NCI-H2227 treated with DMSO at 0.1 percent for 48 hours (cell line): ENCODE results near the gene PLD1.
"Not testable (repeated sequence)": the region's sequence is repeated elsewhere in the genome, so short reads cannot be mapped to it uniquely, and the experiment has no call there.

Experiments used
- DNase-seq: peaks from one replicate; lab custom pipeline; 2025; lab: John Stamatoyannopoulos, UW

The PLD1 gene

DNA sequence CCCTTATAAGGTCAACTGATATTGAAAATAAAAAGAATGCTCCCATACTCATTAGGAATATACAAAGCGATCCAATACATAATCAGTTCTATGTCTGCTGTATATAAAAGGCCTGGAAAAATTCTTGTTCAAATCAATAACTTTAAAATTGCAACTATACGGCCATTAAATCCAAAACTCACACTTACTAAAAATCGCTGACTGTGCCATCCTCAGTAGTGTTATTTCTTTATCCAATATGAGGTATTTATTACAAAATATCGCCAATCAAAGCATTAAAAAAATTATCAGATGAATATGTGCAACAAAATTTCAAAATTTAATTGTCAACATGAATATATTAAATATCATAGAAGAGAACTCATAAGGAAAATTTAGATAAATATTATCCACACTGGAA lies 146.5 kb downstream of the PLD1 start:
- no peak for DNase-seq

DNA sequence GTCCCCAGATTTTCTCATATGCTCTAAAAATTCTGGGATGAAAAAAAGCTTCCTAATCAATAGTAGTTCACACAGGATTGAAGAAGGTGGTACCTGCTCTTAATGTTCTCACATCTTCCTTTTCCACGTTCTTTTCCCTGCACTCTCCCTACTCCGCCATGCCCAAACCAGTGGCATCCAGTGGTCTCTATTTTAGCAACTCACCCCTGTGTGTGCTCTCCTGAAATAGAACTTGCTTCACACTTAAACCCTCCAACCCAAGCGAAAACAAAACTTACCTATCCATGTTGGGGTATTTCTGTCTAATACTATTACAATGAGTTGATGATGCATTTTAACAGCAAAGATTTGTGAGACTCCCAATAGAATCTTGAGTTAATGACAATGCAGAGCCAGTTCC lies 148.8 kb downstream of the PLD1 start:
- no peak for DNase-seq

DNA sequence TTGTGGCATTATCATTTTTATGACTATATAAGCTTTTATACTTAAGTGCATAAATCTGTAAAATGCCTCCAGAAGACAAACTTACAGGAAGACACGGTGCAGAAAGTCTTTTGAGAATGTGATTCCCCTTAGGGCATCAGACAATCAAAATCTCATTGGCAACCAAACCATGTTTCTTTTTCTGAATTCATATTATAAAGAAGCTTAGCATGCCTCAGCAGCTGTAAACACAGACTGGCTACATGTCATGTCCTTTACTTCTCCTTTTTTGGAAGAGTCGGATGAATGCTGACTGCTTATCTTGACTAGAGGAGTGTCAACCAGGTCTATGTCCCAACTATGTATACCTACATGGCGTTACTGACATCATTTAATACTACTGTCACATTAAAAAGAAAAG lies 150.1 kb downstream of the PLD1 start:
- no peak for DNase-seq

DNA sequence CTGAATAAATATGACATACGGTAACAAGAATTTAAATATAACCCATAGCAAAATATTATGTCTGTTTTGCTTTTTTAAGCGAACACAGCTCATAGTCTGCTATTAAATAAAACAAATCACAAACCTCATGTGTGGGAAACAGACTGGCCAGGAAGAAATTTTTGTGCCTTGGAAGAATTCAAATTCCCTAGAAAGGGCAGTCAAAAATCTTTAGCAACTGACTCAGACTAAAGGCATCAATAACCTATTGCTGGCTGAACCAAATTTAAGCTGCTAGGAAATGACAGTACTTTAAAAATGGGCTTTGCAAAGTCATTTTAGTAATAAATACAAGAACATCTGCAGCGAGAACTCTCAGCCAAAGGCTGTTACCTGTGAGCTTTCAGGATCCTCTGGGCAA lies 151.4 kb downstream of the PLD1 start:
- DNase-seq: no peak

DNA sequence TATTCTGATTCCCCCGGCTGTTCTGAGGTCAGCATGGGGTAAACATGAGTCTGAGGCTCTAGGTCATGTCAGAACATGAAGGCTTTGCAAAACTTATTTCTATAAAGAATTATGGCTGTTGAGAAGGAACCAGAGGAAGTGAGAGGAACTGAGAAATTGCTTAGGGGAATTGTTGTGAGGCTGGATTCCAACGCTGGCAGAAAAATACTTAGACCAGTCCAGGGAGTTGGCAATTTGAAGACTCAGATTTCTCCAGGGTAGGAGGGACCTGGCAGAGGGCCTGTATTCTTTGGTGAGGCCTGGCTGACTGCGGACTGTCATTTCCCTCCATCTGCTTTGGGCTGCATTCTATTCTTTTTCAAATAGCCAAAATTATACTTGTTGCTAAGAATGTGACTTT lies 155.5 kb downstream of the PLD1 start:
- no peak for DNase-seq

DNA sequence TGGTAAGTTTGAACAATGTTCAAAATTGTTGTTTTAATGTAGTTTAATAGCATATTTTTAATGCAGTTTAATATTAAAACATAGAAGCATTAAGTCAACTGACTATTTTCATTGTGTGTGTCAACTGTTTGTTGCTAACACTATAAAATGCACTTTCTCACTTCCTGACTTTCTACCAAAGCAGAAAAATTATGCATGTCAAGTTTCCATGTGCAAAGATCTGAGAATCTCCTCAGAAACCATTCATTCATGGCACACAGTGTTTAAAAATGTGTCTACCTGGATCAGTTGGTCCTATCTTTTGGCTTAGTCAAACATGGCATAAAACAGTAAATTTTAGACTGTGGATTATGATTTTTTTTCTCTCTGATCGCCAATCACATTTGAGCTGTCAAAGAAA lies 156.0 kb downstream of the PLD1 start:
- no peak for DNase-seq

DNA sequence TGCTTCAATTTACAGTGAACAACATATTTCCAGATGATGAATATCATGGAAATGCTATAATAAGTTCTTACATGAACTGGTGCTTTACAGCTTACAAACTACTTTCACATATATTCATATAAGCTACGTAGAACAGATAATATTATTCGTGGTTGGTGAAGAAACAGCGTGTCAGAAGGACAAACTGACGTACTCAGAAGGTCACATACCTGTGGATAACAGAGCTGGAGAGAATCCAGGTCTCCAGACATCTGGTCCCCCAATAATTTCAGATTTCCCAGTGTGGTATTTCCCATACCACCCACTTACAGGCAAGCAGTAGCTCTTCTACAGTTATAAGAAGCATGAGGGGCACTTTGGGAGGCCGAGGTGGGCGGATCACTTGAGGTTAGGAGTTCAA lies 156.6 kb downstream of the PLD1 start:
- DNase-seq: no peak

DNA sequence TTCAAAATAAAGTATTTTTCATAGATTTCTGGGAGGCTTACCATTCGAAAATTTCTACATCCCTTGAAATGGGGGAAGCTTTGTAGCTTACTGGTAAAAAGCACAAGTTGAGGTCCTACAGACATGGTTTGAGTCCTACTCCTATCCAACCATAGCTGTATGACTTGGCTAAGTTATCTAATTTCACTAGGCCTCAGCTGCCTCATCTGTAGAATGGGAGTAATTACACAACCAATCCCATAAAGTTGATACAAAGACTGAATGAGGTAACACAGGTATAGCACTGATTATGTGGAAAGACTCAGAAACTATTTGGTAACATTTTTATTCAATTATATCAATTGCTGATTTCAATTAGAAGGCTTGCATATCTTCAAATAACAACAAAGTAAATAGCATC lies 157.4 kb downstream of the PLD1 start:
- DNase-seq: no peak

DNA sequence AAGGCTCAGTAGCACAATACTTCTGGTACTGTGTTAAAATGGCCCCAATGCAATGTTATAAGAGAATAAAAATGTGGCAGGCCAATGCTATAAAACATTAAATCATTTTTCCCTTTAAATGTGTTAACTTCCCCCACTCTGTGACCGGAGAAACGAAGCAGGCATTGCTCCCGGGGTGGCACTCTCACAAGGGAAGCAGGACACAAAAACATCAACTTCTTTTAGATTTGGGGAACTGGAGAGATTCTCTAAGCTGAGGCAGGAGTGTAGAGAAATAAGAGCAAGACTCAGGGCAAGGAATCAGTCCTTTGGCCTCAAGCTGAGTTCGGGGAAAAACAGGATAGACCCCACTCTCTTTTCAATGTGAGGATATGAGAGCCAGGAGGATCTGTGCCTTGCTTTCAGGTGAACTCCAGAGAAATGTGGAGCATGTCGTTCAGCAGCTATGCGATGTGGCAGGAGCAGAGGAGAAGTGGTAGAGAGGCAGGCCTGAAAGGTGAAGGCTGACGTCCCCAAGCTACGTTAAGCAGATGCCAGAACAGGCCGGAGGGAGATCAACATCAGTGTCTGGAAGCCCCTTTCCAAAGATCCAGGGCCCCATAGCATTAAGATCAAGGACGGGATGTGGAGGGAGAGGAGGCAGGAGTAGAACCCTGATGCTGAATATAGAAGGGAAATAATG lies 160.2 kb downstream of the PLD1 start:
- no peak for DNase-seq

DNA sequence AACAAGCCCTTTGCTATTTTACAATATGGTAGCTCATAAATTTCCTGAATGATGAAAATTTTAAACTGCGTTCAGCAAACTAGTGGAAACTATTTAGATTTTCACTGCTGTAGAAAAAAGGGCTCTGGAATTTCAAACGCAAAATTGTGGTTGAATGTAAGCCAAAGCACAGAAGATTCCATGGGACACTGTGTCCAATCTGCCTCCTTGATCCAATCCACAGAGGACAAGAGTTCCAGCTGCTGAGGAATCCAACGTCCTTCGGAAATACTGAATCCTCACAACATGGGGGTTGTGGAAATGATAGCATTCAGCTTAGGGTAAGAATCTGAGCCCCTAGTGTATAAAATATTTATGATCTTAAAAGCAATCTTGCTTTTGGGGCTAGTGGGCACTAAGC lies 161.0 kb downstream of the PLD1 start:
- no peak for DNase-seq

DNA sequence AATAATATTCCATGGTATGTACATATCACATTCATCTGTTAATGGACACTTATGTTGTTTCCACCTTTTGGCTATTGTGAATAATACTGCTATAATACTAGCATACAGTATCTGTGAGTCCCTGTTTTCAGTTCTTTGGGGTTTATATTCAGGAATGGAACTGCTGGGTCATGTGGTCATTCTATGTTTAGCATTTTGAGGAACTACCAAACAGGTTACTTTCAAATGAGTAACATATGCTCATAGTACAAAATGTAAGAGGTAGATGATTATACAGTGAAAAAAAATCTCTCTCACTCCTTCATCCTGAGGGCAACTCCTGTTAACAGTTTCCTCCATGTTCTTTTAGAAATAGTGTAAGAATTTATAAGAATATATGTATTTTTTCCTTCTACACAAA lies 162.2 kb downstream of the PLD1 start:
- no peak for DNase-seq

DNA sequence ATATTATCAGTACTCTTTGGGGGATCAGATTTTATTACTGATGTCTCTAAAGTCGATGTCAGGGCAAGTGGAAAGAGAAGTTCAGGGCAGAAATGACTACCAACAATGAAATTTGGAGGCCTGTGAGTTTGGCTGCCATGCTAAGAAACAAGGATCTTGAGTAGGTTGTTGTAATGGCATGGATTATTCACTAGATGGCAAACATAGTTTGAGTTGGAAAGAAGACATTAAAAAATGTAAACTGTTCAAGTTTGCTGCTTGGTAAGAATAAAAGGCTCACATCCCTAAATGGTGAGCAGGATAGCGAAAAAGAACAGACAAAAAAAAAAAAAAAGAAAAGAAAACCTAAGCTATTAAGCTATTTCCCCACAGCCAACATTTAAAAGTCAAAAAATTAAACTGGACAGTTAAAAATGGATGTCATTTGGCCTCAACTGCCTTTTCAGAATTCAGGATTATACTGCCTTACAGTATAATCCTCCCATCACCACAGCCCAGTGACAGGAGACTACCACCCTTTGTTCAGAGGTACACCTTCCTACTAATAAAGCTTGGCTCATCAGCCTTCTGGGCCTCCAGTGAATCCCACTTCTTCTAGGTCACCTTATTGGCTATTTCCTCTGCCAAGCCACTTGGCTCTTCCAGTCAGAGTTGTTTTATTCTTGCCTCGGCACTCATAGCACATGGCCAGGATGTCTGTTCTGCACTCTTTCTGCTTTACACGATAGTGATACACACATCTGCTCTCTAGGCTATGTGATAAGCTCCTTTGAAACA lies 163.7 kb downstream of the PLD1 start:
- peak; percentile 42 for DNase-seq

DNA sequence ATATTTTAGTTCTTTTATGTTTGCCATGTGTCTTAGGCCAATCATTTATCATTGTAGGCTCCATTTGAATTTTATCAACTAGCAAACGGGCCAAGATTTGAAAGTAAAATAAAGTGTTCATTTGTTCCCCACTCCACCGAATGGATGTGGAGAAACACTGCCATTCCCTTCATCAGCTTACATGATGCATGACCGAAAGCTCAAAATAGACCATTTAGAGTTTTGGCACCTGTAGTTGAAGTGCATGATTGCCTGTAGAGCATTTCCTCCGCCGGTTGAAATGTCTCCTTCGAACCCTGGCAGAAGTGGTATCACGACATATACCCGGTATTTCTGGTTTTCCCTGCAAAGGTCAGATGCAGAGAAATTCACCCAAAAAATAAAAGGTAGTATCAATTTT lies 165.6 kb downstream of the PLD1 start:
- no peak for DNase-seq

DNA sequence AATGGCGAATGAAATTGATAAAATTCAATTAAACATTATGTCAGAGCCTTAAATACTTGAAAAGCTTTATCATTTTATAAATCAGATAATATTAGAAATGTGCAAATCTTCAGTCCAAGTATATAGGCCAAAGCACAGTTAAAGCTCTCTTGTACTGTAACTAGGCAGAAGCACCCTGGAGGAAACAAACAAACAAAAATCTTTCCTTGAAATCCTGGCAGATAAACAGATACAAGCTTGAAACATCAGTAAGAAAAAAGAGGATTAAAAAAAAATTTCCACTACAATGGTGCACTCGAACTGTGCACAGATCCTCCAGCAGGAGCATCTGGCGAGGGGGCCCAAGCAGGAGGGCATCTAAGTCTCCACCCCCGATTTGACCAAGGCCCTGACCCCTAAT lies 166.6 kb downstream of the PLD1 start:
- no peak for DNase-seq

DNA sequence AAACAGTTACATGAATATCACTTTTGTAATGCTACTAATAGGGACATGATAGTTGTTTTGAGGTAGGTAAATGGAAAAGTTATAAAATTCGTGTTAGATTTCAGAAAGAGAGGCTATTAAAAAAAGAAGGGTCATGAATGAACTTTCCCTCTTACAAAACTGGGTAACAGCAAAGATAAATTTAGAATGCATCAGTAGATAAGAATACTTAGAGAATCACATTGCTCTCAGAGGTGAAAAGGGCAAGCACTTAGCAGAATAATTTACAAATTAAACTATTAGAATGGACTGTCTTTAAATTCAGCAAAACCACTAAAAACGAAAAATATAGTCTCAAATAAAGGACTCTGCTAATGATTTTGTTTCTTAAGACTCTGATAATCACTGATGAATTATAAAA lies 167.2 kb downstream of the PLD1 start:
- no peak for DNase-seq

DNA sequence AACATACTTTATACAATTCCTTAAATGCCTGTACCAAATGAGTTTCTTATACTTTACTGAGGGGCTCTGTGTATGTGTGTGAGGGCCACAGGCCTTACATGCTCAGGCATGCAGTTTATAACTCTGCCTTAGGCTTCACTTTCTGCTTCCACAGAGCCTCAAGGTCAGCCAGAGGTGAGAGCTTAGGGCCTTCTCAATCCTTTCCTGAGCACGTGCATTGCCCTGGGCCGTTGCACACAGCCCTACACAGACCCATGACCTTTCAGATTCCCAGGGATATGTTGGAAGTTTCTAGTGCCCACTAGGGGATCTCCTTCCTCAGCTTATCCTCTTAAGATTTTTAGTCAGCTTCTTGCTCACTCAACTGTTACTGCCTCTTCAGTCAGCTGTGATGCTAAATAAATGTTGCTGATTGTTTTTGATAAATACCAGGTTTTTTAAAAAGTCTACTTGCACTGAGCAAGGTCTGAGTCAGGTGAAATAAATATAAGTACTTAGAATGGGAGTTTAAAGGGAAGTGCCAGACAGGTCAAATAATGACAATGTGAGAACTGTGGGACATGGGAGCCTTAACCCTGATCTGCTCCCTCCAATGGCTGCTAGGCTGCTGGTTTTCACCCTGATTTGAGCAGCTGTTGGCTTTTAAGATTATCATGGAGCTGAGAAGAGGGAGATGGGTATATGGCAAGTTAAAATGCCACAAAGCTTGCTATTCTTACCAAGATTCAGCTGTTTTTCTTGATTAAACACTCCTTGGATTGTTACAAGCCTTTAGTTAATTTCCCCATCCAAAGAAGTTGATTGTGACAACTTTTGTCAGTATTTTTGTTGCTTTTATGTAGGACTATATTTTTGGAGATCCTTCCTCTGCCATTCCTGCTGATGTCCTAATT lies 169.5 kb downstream of the PLD1 start:
- no peak for DNase-seq

DNA sequence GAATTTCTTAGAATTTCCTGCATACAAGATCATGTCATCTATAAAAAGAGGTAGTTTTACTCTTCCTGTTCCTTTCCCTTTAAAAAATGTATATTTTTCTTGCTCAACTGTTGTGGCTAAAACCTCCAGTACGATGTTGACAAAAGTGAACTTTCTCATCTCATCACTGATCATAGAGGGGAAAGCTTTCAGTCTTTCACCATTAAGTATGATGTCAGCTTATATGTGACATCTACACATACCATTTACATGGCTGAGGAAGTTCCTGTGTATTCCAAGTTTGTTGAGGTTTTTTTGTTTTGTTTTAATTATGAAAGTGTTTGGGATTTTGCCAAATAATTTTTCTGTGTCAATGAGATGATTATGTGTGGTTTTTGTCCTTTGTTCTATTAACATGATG lies 173.6 kb downstream of the PLD1 start:
- DNase-seq: no peak

DNA sequence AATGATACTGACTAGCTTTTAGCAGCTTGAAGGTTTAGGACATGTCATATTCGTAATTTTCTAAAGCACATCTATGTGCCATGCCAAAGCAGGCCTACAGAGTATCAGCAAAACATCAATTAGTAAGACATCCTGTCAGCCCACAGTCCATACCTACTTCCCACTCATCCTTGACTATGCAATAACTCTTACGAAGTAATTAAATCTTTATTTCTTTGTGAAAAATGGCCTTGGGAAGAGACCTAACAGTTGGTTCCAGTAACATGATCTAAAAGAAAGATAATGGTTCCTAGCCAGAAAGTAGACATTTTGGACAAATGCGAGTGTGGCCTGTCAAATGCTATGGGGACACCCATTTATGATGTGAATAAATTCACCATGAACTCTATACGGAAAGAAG lies 177.5 kb downstream of the PLD1 start:
- DNase-seq: no peak

DNA sequence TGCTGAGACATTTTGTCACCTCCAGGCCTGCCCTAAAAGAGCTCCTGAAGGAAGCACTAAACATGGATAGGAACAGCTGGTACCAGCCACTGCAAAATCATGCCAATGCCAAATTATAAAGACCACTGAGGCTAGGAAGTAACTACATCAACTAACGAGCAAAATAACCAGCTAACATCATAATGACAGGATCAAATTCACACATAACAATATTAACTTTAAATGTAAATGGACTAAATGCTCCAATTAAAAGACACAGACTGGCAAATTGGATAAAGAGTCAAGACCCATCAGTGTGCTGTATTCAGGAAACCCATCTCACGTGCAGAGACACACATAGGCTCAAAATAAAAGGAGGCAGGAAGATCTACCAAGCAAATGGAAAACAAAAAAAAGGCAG lies 183.5 kb downstream of the PLD1 start:
- not testable (repeated sequence) for DNase-seq

DNA sequence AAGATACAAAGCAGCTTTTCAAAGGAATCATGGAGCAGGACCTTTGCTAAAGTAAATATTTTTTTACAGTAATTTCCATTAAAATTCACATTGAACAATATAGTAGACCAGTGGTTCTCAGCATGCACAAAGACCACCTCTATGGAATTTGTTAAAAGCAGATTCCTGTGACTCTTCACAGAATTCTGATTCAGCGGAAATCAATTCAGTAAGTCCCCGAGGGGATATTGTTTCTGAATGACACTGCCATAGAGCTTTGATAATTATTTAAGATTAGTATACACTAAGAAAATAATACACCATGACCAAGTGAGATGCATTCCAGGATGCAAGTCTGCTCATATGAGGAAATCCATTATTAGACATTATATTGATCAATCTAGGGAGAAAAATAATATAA lies 188.2 kb downstream of the PLD1 start:
- DNase-seq: no peak

DNA sequence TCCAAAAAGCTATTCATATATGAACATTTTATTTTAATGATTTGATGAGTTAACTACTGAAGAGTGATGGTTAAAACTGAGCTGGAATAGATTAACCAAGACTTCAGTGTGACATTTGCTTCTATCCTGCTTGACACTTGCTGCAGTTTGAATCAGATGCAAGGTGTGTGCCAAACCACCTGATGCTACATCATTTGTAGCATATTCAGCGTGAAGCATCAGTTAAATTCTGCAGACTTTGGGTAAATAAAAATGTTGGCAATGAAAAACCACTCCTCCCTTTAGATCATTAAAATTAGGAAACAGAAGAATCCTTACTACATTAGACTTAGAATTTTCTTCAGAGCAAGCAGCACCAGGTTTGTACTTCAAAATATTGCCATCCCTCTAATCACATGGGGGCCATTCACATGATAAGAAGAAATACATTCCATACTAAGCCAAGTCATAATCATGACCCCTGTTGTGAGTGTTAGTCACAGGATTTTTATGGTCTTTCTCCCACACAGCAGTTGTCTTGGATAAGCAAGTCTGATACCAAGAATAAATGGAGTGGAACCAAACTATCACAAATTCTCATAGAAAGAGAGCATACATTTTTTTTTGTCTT lies 189.4 kb downstream of the PLD1 start:
- DNase-seq: no peak

DNA sequence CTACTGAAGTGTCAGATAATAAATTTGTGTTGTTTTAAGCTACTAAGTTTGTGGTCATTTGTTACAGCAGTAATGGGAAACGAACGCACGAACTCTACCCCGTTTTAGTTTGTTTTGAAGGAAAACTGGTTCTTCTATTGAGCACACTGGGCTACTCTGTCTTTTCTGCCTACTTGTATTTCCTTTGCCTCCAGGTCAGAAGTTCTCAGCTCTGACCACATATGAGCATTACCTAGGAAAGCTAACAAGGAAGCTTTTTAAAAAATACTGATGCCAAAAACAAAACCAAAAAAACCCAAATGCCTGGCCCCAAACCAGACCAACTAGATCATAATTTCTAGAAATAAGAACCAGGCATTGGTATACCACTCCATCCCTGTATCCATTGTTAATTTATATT lies 193.5 kb downstream of the PLD1 start:
- DNase-seq: no peak

DNA sequence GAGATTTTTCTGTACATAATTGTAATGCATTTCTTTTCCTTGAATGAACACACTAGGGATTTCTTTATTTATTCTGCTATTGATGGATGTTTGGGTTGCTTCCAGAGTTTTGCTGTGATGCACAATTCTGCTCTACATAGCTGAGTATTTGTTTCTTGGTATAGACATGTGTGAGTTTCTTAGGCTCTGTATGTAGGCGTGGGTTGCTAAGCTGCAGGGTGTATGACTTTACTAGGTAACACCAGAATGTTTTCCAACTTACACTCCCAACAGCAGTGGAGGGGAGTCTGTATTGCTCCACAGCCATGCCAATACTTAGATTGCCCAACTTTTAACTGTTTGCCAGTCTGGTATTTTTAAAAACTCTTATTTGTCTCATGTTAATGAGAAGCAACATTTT lies 194.6 kb downstream of the PLD1 start:
- no peak for DNase-seq
